Measurements from ENCODE around the gene LARP4.
"Not testable (repeated sequence)": the region's sequence is repeated elsewhere in the genome, so short reads cannot be mapped to it uniquely, and the experiment has no call there.

The LARP4 gene

GRCh38 chr12:50483488-50483887, 82.8 kb downstream of the LARP4 start:
- no peak for DNase-seq (ENCODE audit: low spot score)

DNA sequence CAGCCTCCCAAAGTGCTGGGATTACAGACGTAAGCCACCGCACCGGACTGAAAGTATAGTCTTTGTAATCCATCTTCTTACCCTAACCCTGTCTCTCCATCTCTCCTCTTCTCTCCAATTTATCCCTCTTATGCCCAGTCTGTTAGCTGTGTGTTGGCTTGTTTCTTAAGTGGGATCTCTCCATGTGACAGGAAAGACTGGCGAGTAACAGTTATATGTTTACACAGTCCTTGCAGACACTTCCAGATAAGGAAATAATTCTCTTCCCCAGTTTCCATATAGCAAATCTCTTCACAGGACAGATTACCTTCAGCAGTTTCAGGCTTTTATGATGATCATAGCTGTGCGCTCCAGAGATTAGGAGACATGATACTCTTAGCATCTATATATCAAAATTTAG, 88.1 kb downstream of the LARP4 start:
- DNase-seq (ENCODE audit: low spot score): no peak

GRCh38 chr12:50498119-50498518, 97.4 kb downstream of the LARP4 start:
- not testable (repeated sequence) for DNase-seq (ENCODE audit: low spot score)

DNA sequence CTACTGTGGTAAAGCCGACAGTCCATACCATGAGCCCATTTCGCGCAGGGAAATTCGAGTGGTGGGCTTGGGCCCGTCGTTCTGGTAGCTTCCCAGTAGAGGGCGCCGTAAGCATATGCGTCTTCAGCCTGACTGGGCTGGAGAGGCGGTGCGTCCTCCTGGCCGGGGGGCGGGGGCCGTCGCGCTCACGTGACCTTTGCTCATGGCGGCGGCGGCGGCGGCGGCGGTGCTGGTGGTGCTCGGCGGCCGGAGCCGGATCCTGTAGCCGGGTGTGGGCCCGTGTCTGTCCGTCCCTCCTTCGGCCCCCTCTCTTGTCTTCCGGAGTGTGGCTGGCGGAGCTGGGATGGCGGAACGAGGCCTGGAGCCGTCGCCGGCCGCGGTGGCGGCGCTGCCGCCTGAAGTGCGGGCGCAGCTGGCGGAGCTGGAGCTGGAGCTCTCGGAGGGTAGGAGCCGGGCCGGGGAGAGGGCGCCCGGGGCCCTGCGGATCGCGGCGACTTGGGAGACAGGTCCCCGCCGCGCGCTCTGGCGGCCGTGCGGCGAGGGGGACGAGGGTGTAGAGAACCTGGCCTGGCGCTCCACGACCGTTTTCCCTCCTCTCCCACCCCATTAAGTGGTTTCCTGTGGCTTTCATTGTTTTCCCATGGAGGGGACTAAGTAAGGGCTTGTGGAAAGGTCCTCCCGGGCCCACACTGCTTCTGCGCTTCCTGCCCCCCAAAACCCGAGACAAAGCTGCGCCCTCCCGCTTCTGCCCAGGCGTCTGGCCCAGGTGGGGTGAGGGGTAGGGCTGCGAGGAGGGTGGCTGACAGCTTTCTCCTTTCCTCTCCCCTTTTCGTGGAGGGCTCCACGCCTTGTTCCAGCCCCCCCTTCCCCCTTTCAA, 104.4 kb downstream of the LARP4 start, which contains the start of gene DIP2B:
TSS of gene DIP2B (plus strand) at position 188 of the 877 bp plus-strand sequence. CDS start at position 344, 156 bp downstream.
- peak; percentile 97 for DNase-seq (ENCODE audit: low spot score)

DNA sequence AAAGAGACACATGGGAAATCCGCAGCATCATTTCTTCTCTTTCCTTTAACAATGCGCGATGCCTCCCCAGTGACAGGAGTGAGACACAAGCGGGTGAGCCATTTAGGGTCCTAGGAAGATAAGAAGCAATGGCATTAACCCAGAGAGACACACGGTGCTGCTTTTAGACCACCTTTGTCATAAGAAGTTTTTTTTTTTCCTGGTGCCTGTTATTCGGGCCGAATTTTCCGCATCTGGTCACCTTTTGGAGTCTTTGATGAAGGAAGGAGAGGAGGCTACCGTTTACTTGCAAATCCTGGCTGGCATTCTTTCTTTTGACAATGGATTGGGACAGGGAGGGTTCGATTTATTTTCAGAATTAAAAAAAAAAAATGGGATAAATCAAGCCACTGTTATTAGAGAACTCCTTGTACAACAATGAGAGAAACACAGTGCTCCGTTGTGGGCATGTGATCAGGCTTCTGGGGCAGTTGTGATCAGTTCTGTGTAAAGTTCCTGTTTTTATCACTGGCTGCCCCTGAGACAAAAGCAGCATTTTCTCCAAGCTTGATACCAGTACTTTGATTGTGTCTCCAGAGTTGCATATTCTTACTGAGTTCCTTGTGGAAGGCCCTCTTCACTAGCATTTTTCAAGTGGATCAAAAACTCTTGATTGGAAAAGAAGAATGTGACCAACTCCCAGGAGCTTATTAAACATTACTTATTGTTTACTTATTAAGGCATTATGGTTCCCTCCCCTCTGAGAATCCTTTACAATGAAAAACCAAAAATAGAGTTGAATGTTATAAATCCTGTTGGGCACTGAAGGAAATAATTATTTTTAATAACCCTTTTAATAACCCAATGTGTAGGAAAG, 105.2 kb downstream of the LARP4 start:
- DNase-seq (ENCODE audit: low spot score): peak; percentile 16

DNA sequence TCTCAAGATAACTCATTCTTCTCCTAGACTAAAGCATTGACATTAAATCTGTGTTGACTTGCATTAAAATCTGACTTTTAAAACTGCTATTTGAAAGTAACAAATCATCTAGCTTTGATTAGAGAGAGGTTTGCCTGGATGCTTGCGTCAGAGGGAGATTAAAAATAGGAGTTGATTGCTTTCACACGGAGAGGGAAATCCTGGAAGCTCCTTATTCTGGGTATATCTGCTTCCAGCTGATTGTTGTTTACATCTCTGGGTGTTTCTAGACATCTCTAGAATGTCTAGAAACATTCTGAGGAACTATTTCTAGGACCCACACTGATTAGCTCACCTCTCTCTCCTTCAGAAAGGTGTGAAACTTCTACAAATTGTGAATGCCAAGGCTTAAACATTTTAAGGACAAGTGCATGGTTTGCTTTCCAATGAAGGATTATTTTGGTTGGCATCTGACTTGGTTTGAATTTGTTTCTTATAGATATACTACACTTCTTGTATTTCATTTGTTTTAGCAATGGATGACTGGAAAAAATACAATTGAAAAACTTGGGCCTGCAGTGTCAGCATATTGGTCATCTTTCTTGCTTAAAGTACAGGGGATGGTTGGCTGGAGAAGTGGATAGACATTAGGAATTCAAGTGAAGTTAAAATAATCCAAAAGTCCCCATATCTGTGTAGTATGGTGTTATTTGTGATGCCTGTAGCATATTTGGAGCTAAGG, 106.2 kb downstream of the LARP4 start:
- no peak for DNase-seq (ENCODE audit: low spot score)

DNA sequence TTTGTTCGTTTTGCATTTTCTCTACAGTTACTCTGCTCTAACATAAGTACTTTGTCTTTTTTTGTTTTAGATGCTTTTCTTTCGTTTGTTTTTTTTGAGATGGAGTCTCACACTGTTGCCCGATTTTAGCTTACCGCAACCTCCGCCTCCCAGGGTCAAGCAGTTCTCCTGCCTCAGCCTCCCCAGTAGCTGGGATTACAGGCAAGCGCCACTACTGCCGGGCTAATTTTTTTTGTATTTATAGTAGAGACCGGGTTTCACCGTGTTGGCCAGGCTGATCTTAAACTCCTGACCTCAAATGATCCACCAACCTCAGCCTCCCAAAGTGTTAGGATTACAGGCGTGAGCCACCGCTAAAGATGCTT, 106.8 kb downstream of the LARP4 start:
- no peak for DNase-seq (ENCODE audit: low spot score)

DNA sequence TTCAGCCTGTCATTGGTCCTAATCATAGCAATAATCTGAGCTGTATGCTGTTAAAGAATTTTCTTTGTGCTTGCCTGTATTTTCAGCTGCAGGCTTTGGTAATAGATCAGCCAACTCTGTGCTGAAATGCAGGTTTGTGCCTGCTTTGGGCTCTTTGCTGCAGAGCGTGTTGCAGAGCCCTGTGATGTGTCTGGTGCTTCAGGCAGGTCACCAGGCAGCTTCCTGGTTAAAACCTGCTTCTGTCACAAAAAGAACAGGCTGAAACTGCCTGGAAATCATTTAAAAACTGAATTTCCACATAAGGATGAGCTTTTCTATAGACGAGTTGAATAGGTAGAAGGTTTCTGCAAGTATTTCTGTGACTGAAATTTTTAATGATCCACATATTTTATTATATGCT, 107.2 kb downstream of the LARP4 start:
- DNase-seq (ENCODE audit: low spot score): no peak

DNA sequence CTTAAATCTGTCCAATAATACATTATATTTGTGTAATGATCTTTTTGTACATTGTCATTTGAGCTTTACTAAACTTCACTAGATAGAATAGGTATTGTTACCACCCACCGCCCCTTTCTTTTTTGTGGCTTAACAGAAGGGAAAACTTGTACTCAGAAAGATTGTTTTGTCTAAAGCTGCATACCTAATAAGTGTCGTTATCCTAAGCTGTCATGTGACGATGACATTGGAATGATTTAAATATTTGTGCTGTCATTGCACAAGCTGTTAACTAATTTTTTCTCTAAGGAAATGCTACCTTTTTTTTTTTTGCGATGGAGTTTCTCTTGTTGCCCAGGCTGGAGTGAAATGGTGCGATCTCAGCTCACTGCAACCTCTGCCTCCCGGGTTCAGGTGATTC, 107.7 kb downstream of the LARP4 start:
- DNase-seq (ENCODE audit: low spot score): no peak

DNA sequence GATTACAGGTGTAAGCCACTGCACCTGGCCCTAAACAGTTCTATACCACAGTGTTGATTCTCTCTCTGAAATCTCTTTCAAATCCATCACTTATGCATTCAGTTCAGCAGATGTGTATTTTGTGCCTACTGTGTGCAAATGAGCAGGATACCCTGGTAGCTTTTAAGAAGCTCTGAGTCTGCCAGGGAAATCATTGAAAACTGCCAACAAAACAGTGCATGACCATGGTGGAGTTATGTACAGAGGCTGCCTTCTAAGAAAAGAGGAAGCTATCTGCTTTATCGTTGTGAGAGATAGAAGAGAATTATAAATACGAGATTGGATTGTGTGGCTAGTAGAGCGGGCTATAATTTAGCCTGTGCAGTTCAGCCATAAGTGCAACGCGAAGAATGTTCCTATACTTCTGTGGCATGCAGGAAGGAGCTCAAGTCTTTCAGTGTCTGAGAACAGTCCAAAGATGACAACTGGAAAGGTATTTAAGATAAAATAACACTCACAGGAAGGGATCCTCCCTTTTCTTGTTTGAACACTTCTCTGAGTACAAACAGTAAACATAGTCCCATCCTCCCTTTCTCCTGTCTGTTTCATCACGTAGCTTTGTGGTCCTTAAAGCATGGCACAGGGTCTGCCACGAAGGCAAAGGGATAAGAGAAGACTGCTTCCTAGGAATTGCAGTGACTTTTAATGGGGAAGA, 108.4 kb downstream of the LARP4 start:
- no peak for DNase-seq (ENCODE audit: low spot score)

DNA sequence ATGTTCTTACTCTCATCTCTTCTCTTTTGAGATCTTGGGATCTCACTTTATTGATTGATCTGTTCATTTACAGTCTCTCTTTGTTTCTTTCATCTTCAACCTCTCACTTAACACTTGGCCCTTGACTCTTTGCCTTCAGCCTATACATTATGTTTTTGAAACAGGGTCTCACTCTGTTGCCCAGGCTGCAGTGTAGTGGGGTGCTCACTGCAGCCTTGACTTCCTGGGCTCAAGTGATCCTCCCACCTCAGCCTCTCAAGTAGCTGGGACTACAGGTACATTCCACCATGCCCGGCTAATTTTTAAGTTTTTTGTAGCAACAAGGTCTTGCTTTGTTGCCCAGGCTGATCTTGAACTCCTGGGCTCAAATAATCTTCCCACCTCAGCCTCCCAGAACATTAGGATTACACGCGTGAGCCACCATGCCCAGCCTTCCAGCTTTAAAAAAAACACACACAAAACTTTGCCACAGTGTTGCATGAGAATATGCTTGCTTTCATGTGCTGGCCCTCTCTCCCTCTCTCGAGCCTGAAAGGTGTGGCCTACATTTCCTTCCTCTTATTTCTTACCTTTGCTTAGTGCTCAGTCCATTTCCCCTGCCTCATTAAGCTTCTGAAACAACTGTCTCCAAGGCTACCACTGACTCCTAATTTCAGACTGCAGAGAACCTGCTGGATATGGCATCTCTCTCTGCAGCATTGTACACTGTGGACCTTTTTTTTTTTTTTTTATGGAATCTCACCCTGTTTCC, 114.0 kb downstream of the LARP4 start:
- DNase-seq (ENCODE audit: low spot score): no peak

DNA sequence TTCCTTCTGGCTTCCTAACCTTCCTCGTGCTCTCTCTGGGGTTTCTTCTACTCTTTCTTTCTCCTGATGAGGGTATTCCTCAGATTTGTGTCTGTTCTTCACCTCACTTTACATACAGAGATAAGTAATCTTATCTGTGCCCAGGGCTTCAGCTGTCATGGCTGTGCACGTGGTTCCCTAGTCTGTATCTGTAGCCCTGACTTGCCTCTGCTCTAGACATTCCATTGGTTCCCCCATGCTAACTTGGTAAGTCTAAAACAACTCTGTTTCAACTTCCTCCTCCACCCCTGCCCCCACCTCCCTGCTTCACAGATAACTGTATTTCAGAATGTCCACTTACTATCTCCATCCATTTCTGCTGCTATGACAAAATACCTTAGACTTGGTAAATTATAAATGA, 114.9 kb downstream of the LARP4 start:
- DNase-seq (ENCODE audit: low spot score): no peak

DNA sequence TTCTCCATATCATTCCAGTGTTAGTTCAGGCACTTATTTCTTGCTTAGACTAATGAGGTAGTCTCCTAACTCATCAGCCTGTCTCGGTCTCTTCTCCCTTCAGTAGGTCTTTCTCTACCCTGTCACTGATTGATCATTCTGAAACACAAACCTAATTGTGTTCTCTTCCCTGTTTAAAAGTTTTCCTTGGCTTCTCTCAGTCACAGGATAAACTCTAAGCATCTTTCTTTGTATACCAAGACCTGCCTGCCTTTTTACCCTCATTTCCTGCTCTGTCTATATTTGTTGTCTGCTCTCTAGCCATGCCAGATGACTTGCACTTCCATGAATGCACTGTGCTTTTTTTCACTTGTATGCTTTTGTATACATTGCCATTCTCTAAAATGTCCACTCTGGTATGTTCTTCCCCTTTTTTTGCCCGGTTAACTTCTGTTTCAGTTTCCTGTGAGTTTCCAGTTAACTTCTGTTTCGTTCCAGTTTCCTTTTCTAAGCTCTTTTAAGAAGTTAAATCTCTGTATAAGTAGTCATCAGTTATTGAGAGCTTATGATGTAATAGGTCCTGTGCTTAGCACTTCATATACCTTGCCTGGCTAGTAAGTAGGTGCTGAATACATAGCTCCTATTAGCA, 116.8 kb downstream of the LARP4 start:
- no peak for DNase-seq (ENCODE audit: low spot score)

GRCh38 chr12:50518090-50518489, 117.4 kb downstream of the LARP4 start:
- DNase-seq (ENCODE audit: low spot score): no peak

DNA sequence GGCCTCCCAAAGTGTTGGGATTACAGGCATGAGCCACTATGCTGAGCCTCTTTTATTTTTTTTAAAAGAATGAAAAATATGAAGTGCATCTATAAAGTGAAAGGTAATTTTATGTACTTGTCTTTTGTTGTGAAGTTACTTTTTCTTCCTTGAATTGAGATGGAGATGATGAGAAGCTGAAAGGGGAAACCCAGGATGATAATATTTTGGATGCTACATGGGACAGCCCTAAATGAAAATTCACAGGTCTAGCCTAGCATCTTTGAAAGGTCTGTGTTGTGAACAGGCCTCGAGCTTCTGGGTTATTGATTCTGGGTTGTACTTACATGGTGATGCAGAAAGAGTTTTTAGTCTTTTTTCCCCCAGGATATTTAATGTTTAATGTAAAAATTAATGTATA, 118.7 kb downstream of the LARP4 start:
- no peak for DNase-seq (ENCODE audit: low spot score)

- DNase-seq (ENCODE audit: low spot score): no peak
These were observed 119.9 kb downstream of the LARP4 start for GRCh38 chr12:50520416-50521207.

DNA sequence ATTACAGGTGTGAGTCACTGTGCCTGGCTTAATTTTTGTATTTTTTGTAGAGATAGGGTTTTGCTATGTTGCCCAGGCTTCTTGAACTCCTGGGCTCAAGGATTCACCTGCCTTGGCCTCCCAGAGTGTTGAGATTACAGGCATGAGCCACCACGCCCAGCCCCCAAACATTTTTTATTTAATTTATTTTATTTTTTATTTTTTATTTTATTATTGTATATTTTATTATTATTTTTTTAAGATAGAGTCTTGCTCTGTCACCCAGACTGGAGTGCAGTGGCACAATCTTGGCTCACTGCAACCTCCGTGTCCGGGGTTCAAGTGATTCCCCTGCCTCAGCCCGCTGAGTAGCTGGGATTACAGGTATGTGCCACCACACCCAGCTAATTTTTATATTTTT, 121.1 kb downstream of the LARP4 start:
- DNase-seq (ENCODE audit: low spot score): not testable (repeated sequence)

DNA sequence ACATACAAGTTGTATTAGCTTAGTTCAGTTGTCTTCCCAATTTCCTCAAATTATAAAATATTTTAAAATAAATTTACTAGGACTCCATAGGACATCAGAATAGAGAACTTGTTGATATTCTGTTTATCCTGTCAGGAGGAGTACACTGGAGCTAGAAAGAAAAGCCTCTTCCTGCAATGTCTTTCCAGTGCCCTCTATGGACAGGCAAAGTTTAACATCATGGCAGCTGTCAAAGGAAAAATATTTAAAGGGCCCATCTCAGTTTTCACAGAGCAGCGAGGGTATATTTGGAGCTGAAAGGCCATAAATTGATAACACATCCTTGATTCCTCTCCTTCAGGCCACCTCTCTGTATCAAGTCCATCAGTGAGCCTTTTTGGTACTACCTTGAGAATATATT, 123.1 kb downstream of the LARP4 start:
- DNase-seq (ENCODE audit: low spot score): no peak

- no peak for DNase-seq (ENCODE audit: low spot score)
These were observed 123.9 kb downstream of the LARP4 start for GRCh38 chr12:50524621-50525020.

- no peak for DNase-seq (ENCODE audit: low spot score)
These were observed 124.7 kb downstream of the LARP4 start for GRCh38 chr12:50525422-50525821.

All from AG20443 (cell line).